ENCODE measurements around the gene FAM169A. TPM values are rescaled to one million over a fixed set of nuclear protein-coding genes. Genes with fewer than 3 reads are reported as not detected.

Gene FAM169A
- total RNA-seq, 1 experiment from 2014 or later: 63.1 TPM

DNA sequence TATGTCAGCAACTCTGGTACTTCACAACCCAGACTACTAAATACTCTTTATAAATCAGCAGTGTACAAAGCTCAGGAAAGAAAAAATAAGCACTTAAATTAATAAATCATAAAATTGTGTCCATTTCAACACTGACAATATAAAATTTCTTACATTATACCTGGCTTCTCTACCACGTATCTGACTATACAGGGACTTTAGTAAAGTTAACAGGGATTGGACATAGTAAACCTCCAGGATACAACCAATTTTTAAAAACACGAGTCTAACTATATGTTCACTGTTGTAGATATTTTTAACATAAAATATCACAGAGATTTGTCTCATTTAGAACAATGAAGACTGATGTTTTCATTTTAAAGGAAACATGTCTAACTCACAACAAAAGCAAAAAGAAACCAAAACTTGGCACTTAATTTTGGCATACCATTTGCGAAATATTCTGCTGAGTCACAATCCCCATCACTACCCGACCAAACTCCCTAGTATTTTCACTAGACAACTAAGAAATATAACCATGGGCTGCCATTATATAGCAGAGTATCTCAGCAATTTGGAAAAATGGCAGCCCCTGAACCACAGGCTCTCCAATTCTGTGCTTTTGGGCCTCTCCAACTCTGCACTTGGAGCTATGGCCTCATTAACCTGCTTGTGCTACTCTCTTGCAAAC is 14.4 kb downstream of the FAM169A start:
- Mint-ChIP-seq H3K9me3 (peaks cover 8 to 14% of the 10 kb centered on the region in 2 experiments; a peak in 4 of 5 replicates), H3K27ac (peak overlapping the region; percentile 57 to 83 (median 64)), H3K4me1 (peaks cover 39 to 49% of the 10 kb centered on the region in 2 experiments), H3K4me3 (no peak overlapping the region), H3K27me3 (ENCODE audit: low read depth) (no peaks in the 10 kb centered on the region), H3K36me3 (ENCODE audit: insufficient read depth in 1 of 3, low read depth in 3 of 3) (peaks cover 19 to 21% (median 21%) of the 10 kb centered on the region in 3 experiments)
- H4K20me1 ChIP-seq (ENCODE audit: control insufficient read depth, insufficient read depth, insufficient read length): no peaks in the 10 kb centered on the region
- H2BK15ac ChIP-seq (ENCODE audit: low read depth, low read length): no peak overlapping the region
- no peaks in the 10 kb centered on the region for H3K79me1 ChIP-seq (ENCODE audit: insufficient read depth, low read depth, low read length, poor library complexity, severe bottlenecking)
- H3K9me3 ChIP-seq (ENCODE audit: control insufficient read depth, low read depth, low read length): no peaks in the 10 kb centered on the region
- H3K23me2 ChIP-seq (ENCODE audit: insufficient read length, low read depth, low read length, poor library complexity, severe bottlenecking): no peaks in the 10 kb centered on the region
- no peak overlapping the region for H3K56ac ChIP-seq (ENCODE audit: insufficient read length, low read depth, low read length)
- H4K91ac ChIP-seq (ENCODE audit: insufficient read length, low read depth, low read length): no peak overlapping the region
- 0 out of 2 replicates have a peak, but pooled peaks cover 3% of the 10 kb centered on the region for H3K4me1 ChIP-seq (ENCODE audit: insufficient read depth, low read length)
- H3K18ac ChIP-seq (ENCODE audit: insufficient read length, low read depth, low read length): no peak overlapping the region
- peaks cover 57% of the 10 kb centered on the region for H3K79me2 ChIP-seq (ENCODE audit: insufficient read depth, low read length)
- no peak for DNase-seq
- H3K4me2 ChIP-seq (ENCODE audit: insufficient read depth, insufficient read length, low read length): no peak overlapping the region
- no peak overlapping the region for H2BK5ac ChIP-seq (ENCODE audit: insufficient read length, low read length)
- H4K5ac ChIP-seq (ENCODE audit: insufficient read length, low read depth, low read length): no peak overlapping the region
- H3K4ac ChIP-seq (ENCODE audit: low read depth, low read length): no peak overlapping the region
- no peak overlapping the region for H2BK120ac ChIP-seq (ENCODE audit: low read depth, low read length, poor library complexity, severe bottlenecking)
- H2AFZ ChIP-seq (ENCODE audit: low read length): no peak overlapping the region
- WGBS (ENCODE audit: extremely low coverage, insufficient read length, low lambda C conversion rate): no CpG with 5 or more reads among the region's 4 CpGs
- no peak overlapping the region for H2AK5ac ChIP-seq (ENCODE audit: insufficient read length, low read length)
- no peak overlapping the region for H4K8ac ChIP-seq (replicated peaks; ENCODE audit: insufficient read length, low read depth, low read length)
- no peak overlapping the region for H3K23ac ChIP-seq (ENCODE audit: insufficient read length, low read depth, low read length)
- no peak overlapping the region for H3K14ac ChIP-seq (ENCODE audit: insufficient read depth, low read length)
- TF ChIP-seq, protein P1, sequence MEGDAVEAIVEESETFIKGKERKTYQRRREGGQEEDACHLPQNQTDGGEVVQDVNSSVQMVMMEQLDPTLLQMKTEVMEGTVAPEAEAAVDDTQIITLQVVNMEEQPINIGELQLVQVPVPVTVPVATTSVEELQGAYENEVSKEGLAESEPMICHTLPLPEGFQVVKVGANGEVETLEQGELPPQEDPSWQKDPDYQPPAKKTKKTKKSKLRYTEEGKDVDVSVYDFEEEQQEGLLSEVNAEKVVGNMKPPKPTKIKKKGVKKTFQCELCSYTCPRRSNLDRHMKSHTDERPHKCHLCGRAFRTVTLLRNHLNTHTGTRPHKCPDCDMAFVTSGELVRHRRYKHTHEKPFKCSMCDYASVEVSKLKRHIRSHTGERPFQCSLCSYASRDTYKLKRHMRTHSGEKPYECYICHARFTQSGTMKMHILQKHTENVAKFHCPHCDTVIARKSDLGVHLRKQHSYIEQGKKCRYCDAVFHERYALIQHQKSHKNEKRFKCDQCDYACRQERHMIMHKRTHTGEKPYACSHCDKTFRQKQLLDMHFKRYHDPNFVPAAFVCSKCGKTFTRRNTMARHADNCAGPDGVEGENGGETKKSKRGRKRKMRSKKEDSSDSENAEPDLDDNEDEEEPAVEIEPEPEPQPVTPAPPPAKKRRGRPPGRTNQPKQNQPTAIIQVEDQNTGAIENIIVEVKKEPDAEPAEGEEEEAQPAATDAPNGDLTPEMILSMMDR (conservative IDR thresholded peaks at IDR 0.05): no peak
- H3K27ac ChIP-seq (ENCODE audit: insufficient read length, low read depth, low read length): peak overlapping the region; percentile 14
- no peak overlapping the region for H2BK12ac ChIP-seq (ENCODE audit: insufficient read length, low read depth, low read length)
- no peak overlapping the region for H3K9ac ChIP-seq (ENCODE audit: extremely low read depth, insufficient read length, low read length)
- no peak overlapping the region for H2BK20ac ChIP-seq (ENCODE audit: low read depth, low read length, poor library complexity, severe bottlenecking)
- H3T11ph ChIP-seq (ENCODE audit: low read length): no peak overlapping the region
- H3K27me3 ChIP-seq (ENCODE audit: insufficient read depth, low read length): no peaks in the 10 kb centered on the region
